ENCODE data around the gene PHEX. TPM values are rescaled to one million over a fixed set of nuclear protein-coding genes. Genes with fewer than 3 reads are reported as not detected.

Gene PHEX
- 0.22 and 0.41 TPM in 2 replicates for polyA plus RNA-seq (2013)

GRCh38 chrX:22032084-22032483, at the start of gene PHEX:
PHEX (plus strand) TSS chrX:22032325; CDS start chrX:22033006, 681 bp downstream.
- Histone ChIP-seq H3K79me1 (ENCODE audit: low read length) (no peaks in the 10 kb centered on the region), H3K36me3 (ENCODE audit: control insufficient read depth in 1 of 2, insufficient read depth in 2 of 2, low read length in 2 of 2) (no peaks in the 10 kb centered on the region), H3K18ac (ENCODE audit: low read length) (no peak within 1 kb of the TSS), H3K4me3 (ENCODE audit: low read depth, low read length) (no peak within 1 kb of the TSS), H2AK5ac (ENCODE audit: low read length) (no peak within 1 kb of the TSS), H3K23ac (ENCODE audit: low read length) (no peak within 1 kb of the TSS), H4K8ac (ENCODE audit: low read depth, low read length) (no peak within 1 kb of the TSS), H3K27me3 (ENCODE audit: insufficient read depth, low read length) (no peaks in the 10 kb centered on the region), H4K91ac (ENCODE audit: low read depth, low read length) (no peak within 1 kb of the TSS), H2BK12ac (ENCODE audit: low read length) (no peak within 1 kb of the TSS), H4K12ac (ENCODE audit: low read depth, low read length) (no peak within 1 kb of the TSS), H3K4me1 (ENCODE audit: control insufficient read depth in 1 of 2, insufficient read depth in 2 of 2, low read length in 2 of 2) (no peaks in the 10 kb centered on the region), H2AFZ (ENCODE audit: insufficient read depth, low read length, poor library complexity) (no peak within 1 kb of the TSS), H3K79me2 (ENCODE audit: control insufficient read depth, insufficient read depth, low read length, poor library complexity) (no peaks in the 10 kb centered on the region), H3K9me3 (ENCODE audit: insufficient read depth, low read depth, low read length) (no peaks in the 10 kb centered on the region), H3K9ac (ENCODE audit: low read length) (no peak within 1 kb of the TSS), H3K4ac (ENCODE audit: low read depth, low read length) (no peak within 1 kb of the TSS), H3K27ac (ENCODE audit: low read depth, low read length) (no peak within 1 kb of the TSS), H3K4me2 (ENCODE audit: low read length) (no peak within 1 kb of the TSS), H3K14ac (ENCODE audit: low read length) (no peak within 1 kb of the TSS), H2BK5ac (ENCODE audit: low read depth, low read length, poor library complexity) (no peak within 1 kb of the TSS), H2BK120ac (ENCODE audit: insufficient read depth, low read length, poor library complexity) (no peak within 1 kb of the TSS)
- DNase-seq = no peak
- WGBS (ENCODE audit: extremely low coverage, insufficient coverage, insufficient read length) = no CpG with 5 or more reads among the region's 1 CpG

GRCh38 chrX:21985332-21985777, 46.8 kb upstream of the PHEX start:
- Histone ChIP-seq H3K4ac (ENCODE audit: low read depth, low read length) (no peak overlapping the region), H4K12ac (ENCODE audit: low read depth, low read length) (no peak overlapping the region), H3K4me2 (ENCODE audit: low read length) (no peak overlapping the region)

GRCh38 chrX:21986596-21986995, 45.5 kb upstream of the PHEX start:
- no peak overlapping the region for H2AK5ac ChIP-seq (ENCODE audit: low read length)
- no peak overlapping the region for H4K8ac ChIP-seq (ENCODE audit: low read depth, low read length)
- no peaks in the 10 kb centered on the region for H3K9me3 ChIP-seq (ENCODE audit: insufficient read depth, low read depth, low read length)
- WGBS (ENCODE audit: extremely low coverage, insufficient coverage, insufficient read length) = no CpG with 5 or more reads among the region's 1 CpG
- no peak overlapping the region for H2BK12ac ChIP-seq (ENCODE audit: low read length)
- no peak overlapping the region for H3K27ac ChIP-seq (ENCODE audit: low read depth, low read length)
- H3K4me1 ChIP-seq (ENCODE audit: control insufficient read depth in 1 of 2, insufficient read depth in 2 of 2, low read length in 2 of 2) = no peaks in the 10 kb centered on the region
- no peak overlapping the region for H2BK120ac ChIP-seq (ENCODE audit: insufficient read depth, low read length, poor library complexity)
- no peak overlapping the region for H3K4me2 ChIP-seq (ENCODE audit: low read length)
- peak in 1 of 2 donors; percentile 56 for DNase-seq
- H3K36me3 ChIP-seq (ENCODE audit: control insufficient read depth in 1 of 2, insufficient read depth in 2 of 2, low read length in 2 of 2) = peaks cover 16% of the 10 kb centered on the region in 2 experiments
- no peak overlapping the region for H2BK5ac ChIP-seq (ENCODE audit: low read depth, low read length, poor library complexity)
- H3K79me1 ChIP-seq (ENCODE audit: low read length) = no peaks in the 10 kb centered on the region
- H3K4me3 ChIP-seq (ENCODE audit: low read depth, low read length) = no peak overlapping the region
- no peak overlapping the region for H3K4ac ChIP-seq (ENCODE audit: low read depth, low read length)
- H3K79me2 ChIP-seq (ENCODE audit: control insufficient read depth, insufficient read depth, low read length, poor library complexity) = no peaks in the 10 kb centered on the region
- H3K14ac ChIP-seq (ENCODE audit: low read length) = no peak overlapping the region
- H4K91ac ChIP-seq (ENCODE audit: low read depth, low read length) = no peak overlapping the region
- H4K12ac ChIP-seq (ENCODE audit: low read depth, low read length) = no peak overlapping the region
- no peak overlapping the region for H3K18ac ChIP-seq (ENCODE audit: low read length)
- H3K9ac ChIP-seq (ENCODE audit: low read length) = no peak overlapping the region
- no peak overlapping the region for H3K23ac ChIP-seq (ENCODE audit: low read length)
- H3K27me3 ChIP-seq (ENCODE audit: insufficient read depth, low read length) = no peaks in the 10 kb centered on the region
- no peak overlapping the region for H2AFZ ChIP-seq (ENCODE audit: insufficient read depth, low read length, poor library complexity)

More at GRCh38 chrX:21985332-21985777, 46.8 kb upstream of the PHEX start:
- Histone ChIP-seq H4K91ac (ENCODE audit: low read depth, low read length) (no peak overlapping the region), H3K23ac (ENCODE audit: low read length) (no peak overlapping the region), H2BK12ac (ENCODE audit: low read length) (no peak overlapping the region), H3K4me1 (ENCODE audit: control insufficient read depth in 1 of 2, insufficient read depth in 2 of 2, low read length in 2 of 2) (no peaks in the 10 kb centered on the region), H3K4me3 (ENCODE audit: low read depth, low read length) (no peak overlapping the region), H3K79me1 (ENCODE audit: low read length) (no peaks in the 10 kb centered on the region), H3K36me3 (ENCODE audit: control insufficient read depth in 1 of 2, insufficient read depth in 2 of 2, low read length in 2 of 2) (peaks cover 16 to 20% of the 10 kb centered on the region in 2 experiments), H2AK5ac (ENCODE audit: low read length) (no peak overlapping the region), H3K14ac (ENCODE audit: low read length) (no peak overlapping the region), H2BK120ac (ENCODE audit: insufficient read depth, low read length, poor library complexity) (no peak overlapping the region), H2BK5ac (ENCODE audit: low read depth, low read length, poor library complexity) (no peak overlapping the region), H3K27ac (ENCODE audit: low read depth, low read length) (no peak overlapping the region), H4K8ac (ENCODE audit: low read depth, low read length) (no peak overlapping the region), H3K9ac (ENCODE audit: low read length) (no peak overlapping the region), H3K18ac (ENCODE audit: low read length) (no peak overlapping the region), H3K27me3 (ENCODE audit: insufficient read depth, low read length) (no peaks in the 10 kb centered on the region), H2AFZ (ENCODE audit: insufficient read depth, low read length, poor library complexity) (no peak overlapping the region), H3K9me3 (ENCODE audit: insufficient read depth, low read depth, low read length) (no peaks in the 10 kb centered on the region), H3K79me2 (ENCODE audit: control insufficient read depth, insufficient read depth, low read length, poor library complexity) (no peaks in the 10 kb centered on the region)
- DNase-seq = peak; percentile 64 to 85
- WGBS (ENCODE audit: extremely low coverage, insufficient coverage, insufficient read length) = no CpG with 5 or more reads among the region's 3 CpGs

GRCh38 chrX:21989384-21989783, 42.7 kb upstream of the PHEX start:
- Histone ChIP-seq H2BK5ac (ENCODE audit: low read depth, low read length, poor library complexity) (no peak overlapping the region), H2BK120ac (ENCODE audit: insufficient read depth, low read length, poor library complexity) (no peak overlapping the region), H3K4me2 (ENCODE audit: low read length) (no peak overlapping the region), H3K14ac (ENCODE audit: low read length) (no peak overlapping the region), H3K9ac (ENCODE audit: low read length) (no peak overlapping the region), H3K9me3 (ENCODE audit: insufficient read depth, low read depth, low read length) (no peaks in the 10 kb centered on the region), H3K4ac (ENCODE audit: low read depth, low read length) (no peak overlapping the region), H4K8ac (ENCODE audit: low read depth, low read length) (no peak overlapping the region), H3K36me3 (ENCODE audit: control insufficient read depth in 1 of 2, insufficient read depth in 2 of 2, low read length in 2 of 2) (peaks cover 20 to 27% of the 10 kb centered on the region in 2 experiments), H3K23ac (ENCODE audit: low read length) (no peak overlapping the region), H2AFZ (ENCODE audit: insufficient read depth, low read length, poor library complexity) (no peak overlapping the region), H3K4me3 (ENCODE audit: low read depth, low read length) (no peak overlapping the region), H2AK5ac (ENCODE audit: low read length) (no peak overlapping the region), H2BK12ac (ENCODE audit: low read length) (no peak overlapping the region), H4K91ac (ENCODE audit: low read depth, low read length) (no peak overlapping the region), H3K4me1 (ENCODE audit: control insufficient read depth in 1 of 2, insufficient read depth in 2 of 2, low read length in 2 of 2) (no peaks in the 10 kb centered on the region), H3K79me2 (ENCODE audit: control insufficient read depth, insufficient read depth, low read length, poor library complexity) (no peaks in the 10 kb centered on the region), H3K27ac (ENCODE audit: low read depth, low read length) (no peak overlapping the region), H4K12ac (ENCODE audit: low read depth, low read length) (no peak overlapping the region), H3K18ac (ENCODE audit: low read length) (no peak overlapping the region), H3K27me3 (ENCODE audit: insufficient read depth, low read length) (no peaks in the 10 kb centered on the region), H3K79me1 (ENCODE audit: low read length) (no peaks in the 10 kb centered on the region)
- WGBS (ENCODE audit: extremely low coverage, insufficient coverage, insufficient read length) = no CpG with 5 or more reads among the region's 4 CpGs
- DNase-seq = no peak

Measured in trophoblast cell (in vitro differentiated cells and primary cell).